GM12874 (cell line): ENCODE measurements around the gene B3GNT9.

ENCODE experiments used
- CTCF ChIP-seq: IDR thresholded peaks from 2 replicates; pipeline ENCODE4 v1.5.1; 2011; ENCODE audit warnings: low read depth, mild to moderate bottlenecking, control low read depth, low read length, moderate library complexity; ENCODE audit not compliant: insufficient read depth

The B3GNT9 gene

GRCh38 chr16:67112591-67113399, 38.0 kb downstream of the B3GNT9 start:
- no peak for TF ChIP-seq CTCF

DNA sequence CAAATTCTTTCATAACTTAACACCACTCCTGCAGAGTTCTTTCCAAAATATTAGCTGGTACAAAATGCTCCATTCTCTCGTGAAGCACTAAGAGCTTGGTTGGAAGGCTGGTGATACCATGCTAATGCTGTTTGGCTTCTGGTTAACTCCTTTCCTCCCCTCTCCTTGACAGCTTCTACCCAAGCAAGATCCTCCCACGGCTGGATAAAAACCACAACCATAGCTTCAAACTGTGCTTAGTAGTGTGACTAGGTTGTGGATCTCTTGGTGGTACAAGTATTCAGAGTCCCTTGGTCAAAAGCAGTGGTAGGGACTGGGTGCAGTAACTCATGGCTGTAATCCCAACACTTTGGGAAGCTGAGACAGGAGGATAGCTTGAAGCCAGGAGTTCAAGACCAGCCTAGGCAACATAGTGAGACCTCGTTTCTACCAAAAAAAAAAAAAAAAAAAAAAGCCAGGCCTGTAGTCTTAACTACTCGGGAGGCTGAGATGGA, 38.8 kb downstream of the B3GNT9 start:
- no peak for TF ChIP-seq CTCF

- no peak for TF ChIP-seq CTCF
Measured at GRCh38 chr16:67109407-67110135, 41.2 kb downstream of the B3GNT9 start, which contains the start of gene PHAF1. Gene PHAF1 (plus strand): TSS chr16:67109941. CDS start chr16:67110176, 235 bp downstream.

DNA sequence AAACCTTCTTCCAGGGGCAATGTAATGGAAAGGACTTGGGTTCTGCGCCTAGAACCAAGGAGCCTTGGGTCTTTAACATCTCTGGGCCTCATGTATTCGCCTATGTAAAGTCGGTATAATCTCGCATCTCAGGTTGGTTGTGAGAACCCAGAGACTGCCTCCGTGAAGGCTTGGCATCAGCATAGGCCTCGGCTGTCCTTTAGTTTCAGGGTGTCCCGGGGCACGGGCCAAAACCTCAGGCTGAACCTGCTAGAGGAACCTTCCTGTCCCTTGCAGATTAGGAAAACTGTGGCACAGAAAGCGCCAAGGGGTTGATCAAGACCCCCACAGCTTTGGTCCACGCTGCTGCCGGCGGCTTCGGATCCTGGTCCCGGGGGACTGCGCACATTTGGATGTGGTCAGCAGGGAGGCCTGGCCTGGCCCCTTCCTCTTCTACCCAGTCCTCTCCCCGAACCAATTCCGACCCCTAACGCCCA, 41.8 kb downstream of the B3GNT9 start:
- no peak for TF ChIP-seq CTCF

- no peak for TF ChIP-seq CTCF
Measured at GRCh38 chr16:67108489-67108888, 42.3 kb downstream of the B3GNT9 start.

- no peak for TF ChIP-seq CTCF
Measured at GRCh38 chr16:67105881-67106280, 44.9 kb downstream of the B3GNT9 start.

- TF ChIP-seq CTCF: no peak
Measured at GRCh38 chr16:67105246-67105645, 45.6 kb downstream of the B3GNT9 start.
